ENCODE data around the gene MARCHF10. TPM values are rescaled to one million over a fixed set of nuclear protein-coding genes. Genes with fewer than 3 reads are reported as not detected.
"Not testable (repeated sequence)": the region's sequence is repeated elsewhere in the genome, so short reads cannot be mapped to it uniquely, and the experiment has no call there.

MARCHF10 gene
- total RNA-seq, 2 experiments from 2014 or later: not detected

DNA sequence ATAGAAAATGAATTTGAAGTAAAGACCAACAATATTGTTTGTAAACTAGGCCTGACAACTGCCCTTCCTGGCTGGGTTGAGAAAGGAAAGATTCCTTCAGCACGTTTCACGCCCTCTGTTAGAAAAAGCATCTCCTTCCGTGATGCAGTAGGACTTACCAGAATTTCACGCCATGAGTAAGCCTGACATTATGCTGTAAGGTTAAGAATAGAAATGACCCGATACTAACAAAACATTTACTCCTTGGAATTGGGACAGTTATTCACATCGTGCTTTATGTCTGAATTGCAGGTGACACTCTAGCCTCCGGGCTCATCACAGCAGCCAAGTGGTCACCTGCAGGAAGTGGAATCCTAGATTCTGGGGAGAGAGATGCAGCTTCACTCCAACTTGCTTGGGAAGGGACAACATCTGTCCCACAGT lies 17.5 kb downstream of the MARCHF10 start:
- POLR2A ChIA-PET: no interaction called here

DNA sequence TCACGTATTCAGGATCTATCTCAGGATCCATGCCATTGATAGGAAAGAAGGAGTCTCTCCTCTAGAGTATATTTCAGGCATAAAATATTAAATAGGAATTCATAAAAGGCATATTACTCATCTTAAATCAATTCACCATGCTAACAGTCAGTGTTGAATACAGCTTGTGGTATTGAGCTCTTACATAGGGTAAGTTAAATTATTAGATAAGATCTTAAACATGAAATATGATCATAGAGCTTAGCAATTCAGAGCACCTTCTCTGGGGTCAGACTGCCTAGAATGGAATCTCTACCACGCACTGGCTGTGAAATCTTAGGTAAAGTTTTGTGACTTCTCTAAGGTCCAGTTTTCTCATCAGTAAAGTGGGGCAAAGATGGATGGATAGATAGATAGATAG lies 20.7 kb downstream of the MARCHF10 start:
- TF ChIP-seq, protein P1, sequence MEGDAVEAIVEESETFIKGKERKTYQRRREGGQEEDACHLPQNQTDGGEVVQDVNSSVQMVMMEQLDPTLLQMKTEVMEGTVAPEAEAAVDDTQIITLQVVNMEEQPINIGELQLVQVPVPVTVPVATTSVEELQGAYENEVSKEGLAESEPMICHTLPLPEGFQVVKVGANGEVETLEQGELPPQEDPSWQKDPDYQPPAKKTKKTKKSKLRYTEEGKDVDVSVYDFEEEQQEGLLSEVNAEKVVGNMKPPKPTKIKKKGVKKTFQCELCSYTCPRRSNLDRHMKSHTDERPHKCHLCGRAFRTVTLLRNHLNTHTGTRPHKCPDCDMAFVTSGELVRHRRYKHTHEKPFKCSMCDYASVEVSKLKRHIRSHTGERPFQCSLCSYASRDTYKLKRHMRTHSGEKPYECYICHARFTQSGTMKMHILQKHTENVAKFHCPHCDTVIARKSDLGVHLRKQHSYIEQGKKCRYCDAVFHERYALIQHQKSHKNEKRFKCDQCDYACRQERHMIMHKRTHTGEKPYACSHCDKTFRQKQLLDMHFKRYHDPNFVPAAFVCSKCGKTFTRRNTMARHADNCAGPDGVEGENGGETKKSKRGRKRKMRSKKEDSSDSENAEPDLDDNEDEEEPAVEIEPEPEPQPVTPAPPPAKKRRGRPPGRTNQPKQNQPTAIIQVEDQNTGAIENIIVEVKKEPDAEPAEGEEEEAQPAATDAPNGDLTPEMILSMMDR (IDR thresholded peaks at IDR 0.05): no peak
- Mint-ChIP-seq H3K27ac (no peak overlapping the region), H3K4me3 (no peak overlapping the region), H3K36me3 (ENCODE audit: low read depth) (no peaks in the 10 kb centered on the region), H3K9me3 (peaks cover 3% of the 10 kb centered on the region), H3K4me1 (ENCODE audit: low read depth) (no peaks in the 10 kb centered on the region), H3K27me3 (peaks cover 8% of the 10 kb centered on the region)
- CTCF ChIA-PET: no interaction called here
- no peak overlapping the region for H3K27ac ChIP-seq (ENCODE audit: low read depth in 1 of 2, low read length in 2 of 2)
- POLR2A ChIA-PET: interaction anchor here (0.6 kb wide), 1 partner anchor 613 kb away, joined by 3 read pairs; no protein-coding TSS in a partner anchor
- DNase-seq (no peak), ATAC-seq (ENCODE audit: poor library complexity) (no peak)
- no peaks in the 10 kb centered on the region for H3K4me1 ChIP-seq (ENCODE audit: insufficient read depth, low read length)
- no peak overlapping the region for H3K4me3 ChIP-seq (ENCODE audit: low read length)
- H3K9me3 ChIP-seq (ENCODE audit: control insufficient read depth in 1 of 2, insufficient read depth in 1 of 2, low read length in 2 of 2): peaks cover 0 to 4% of the 10 kb centered on the region in 2 experiments
- H3K36me3 ChIP-seq (ENCODE audit: insufficient read depth, low read length): no peaks in the 10 kb centered on the region
- intact Hi-C loops (cut with DNase I, micrococcal nuclease): no loop called here
- H3K27me3 ChIP-seq (ENCODE audit: control insufficient read depth in 1 of 2, insufficient read depth in 2 of 2, low read length in 2 of 2): peaks cover 0 to 3% of the 10 kb centered on the region in 2 experiments

More for the DNA sequence above, 17.5 kb downstream of the MARCHF10 start:
- DNase-seq (no peak), ATAC-seq (ENCODE audit: poor library complexity) (no peak)
- H3K27ac ChIP-seq (ENCODE audit: low read depth in 1 of 2, low read length in 2 of 2): no peak overlapping the region
- no peak overlapping the region for H3K4me3 ChIP-seq (ENCODE audit: low read length)
- H3K27ac Mint-ChIP-seq: no peak overlapping the region
- peaks cover 5% of the 10 kb centered on the region for H3K27me3 Mint-ChIP-seq
- H3K9me3 Mint-ChIP-seq: peaks cover 3% of the 10 kb centered on the region
- H3K36me3 Mint-ChIP-seq (ENCODE audit: low read depth): no peaks in the 10 kb centered on the region
- peaks cover 15% of the 10 kb centered on the region for H3K4me1 Mint-ChIP-seq (ENCODE audit: low read depth)
- no peak overlapping the region for H3K4me3 Mint-ChIP-seq
- H3K9me3 ChIP-seq (ENCODE audit: control insufficient read depth in 1 of 2, insufficient read depth in 1 of 2, low read length in 2 of 2): peaks cover 0 to 16% of the 10 kb centered on the region in 2 experiments
- peaks cover 0 to 2% of the 10 kb centered on the region in 2 experiments for H3K27me3 ChIP-seq (ENCODE audit: control insufficient read depth in 1 of 2, insufficient read depth in 2 of 2, low read length in 2 of 2)
- intact Hi-C loops (cut with DNase I, micrococcal nuclease): loop anchor here in 1 of 2 experiments (10.0 kb wide), 1 partner anchor 64 kb away; no protein-coding TSS in a partner anchor
- H3K36me3 ChIP-seq (ENCODE audit: insufficient read depth, low read length): no peaks in the 10 kb centered on the region
- TF ChIP-seq, protein P1 (IDR thresholded peaks at IDR 0.05): no peak
- H3K4me1 ChIP-seq (ENCODE audit: insufficient read depth, low read length): peaks cover 4% of the 10 kb centered on the region
- CTCF ChIA-PET: no interaction called here

DNA sequence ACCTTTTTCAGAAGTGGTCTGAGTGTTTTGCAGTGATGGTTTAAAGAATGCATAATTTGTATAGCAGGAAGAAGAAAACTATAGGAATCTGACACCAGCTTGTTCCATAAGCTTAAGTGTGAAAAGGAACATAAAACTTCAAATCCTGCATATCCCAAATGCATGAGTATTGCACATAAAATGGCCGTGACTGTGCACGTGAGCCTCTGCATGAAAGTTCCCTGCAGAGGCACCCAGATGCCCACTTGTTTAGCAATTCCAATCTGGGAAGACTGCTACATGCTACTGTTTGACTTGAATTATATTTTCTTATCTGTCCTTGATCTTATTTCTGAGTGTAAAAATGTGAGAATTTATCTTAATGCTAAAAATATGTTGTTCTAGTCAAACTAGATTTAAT lies 21.5 kb downstream of the MARCHF10 start:
- Histone ChIP-seq H3K9me3 (ENCODE audit: control insufficient read depth in 1 of 2, insufficient read depth in 1 of 2, low read length in 2 of 2) (peaks cover 0 to 6% of the 10 kb centered on the region in 2 experiments), H3K27me3 (ENCODE audit: control insufficient read depth in 1 of 2, insufficient read depth in 2 of 2, low read length in 2 of 2) (peaks cover 0 to 3% of the 10 kb centered on the region in 2 experiments), H3K27ac (ENCODE audit: low read depth in 1 of 2, low read length in 2 of 2) (no peak overlapping the region), H3K4me1 (ENCODE audit: insufficient read depth, low read length) (no peaks in the 10 kb centered on the region), H3K36me3 (ENCODE audit: insufficient read depth, low read length) (no peaks in the 10 kb centered on the region), H3K4me3 (ENCODE audit: low read length) (no peak overlapping the region)
- H3K9me3 Mint-ChIP-seq: peaks cover 3% of the 10 kb centered on the region
- no peak overlapping the region for H3K27ac Mint-ChIP-seq
- ChIA-PET CTCF (no interaction called here), POLR2A (interaction anchor here (0.6 kb wide), 1 partner anchor 188 kb away, joined by 5 read pairs; no protein-coding TSS in a partner anchor)
- H3K27me3 Mint-ChIP-seq: peaks cover 8% of the 10 kb centered on the region
- no peak overlapping the region for H3K4me3 Mint-ChIP-seq
- TF ChIP-seq, protein P1 (IDR thresholded peaks at IDR 0.05): no peak
- no peaks in the 10 kb centered on the region for H3K4me1 Mint-ChIP-seq (ENCODE audit: low read depth)
- intact Hi-C loops (cut with DNase I, micrococcal nuclease): no loop called here
- H3K36me3 Mint-ChIP-seq (ENCODE audit: low read depth): no peaks in the 10 kb centered on the region
- ATAC-seq (ENCODE audit: poor library complexity) (no peak), DNase-seq (no peak)

DNA sequence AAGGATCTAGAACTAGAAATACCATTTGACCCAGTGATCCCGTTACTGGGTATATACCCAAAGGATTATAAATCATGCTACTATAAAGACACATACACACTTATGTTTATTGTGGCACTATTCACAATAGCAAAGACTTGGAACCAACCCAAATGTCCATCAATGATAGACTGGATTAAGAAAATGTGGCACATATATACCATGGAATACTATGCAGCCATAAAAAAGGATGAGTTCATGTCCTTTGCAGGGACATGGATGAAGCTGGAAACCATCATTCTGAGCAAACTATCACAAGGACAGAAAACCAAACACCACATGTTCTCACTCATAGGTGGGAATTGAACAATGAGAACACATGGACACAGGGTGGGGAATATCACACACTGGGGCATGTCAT lies 22.1 kb downstream of the MARCHF10 start:
- H3K27me3 Mint-ChIP-seq; H3K9me3 ChIP-seq (ENCODE audit: control insufficient read depth in 1 of 2, insufficient read depth in 1 of 2, low read length in 2 of 2); DNase-seq; H3K4me3 ChIP-seq (ENCODE audit: low read length); H3K27ac Mint-ChIP-seq; H3K4me3 Mint-ChIP-seq; intact Hi-C loops (cut with DNase I, micrococcal nuclease); H3K27ac ChIP-seq (ENCODE audit: low read depth in 1 of 2, low read length in 2 of 2); ATAC-seq (ENCODE audit: poor library complexity); H3K4me1 ChIP-seq (ENCODE audit: insufficient read depth, low read length); H3K36me3 Mint-ChIP-seq (ENCODE audit: low read depth); H3K9me3 Mint-ChIP-seq; H3K27me3 ChIP-seq (ENCODE audit: control insufficient read depth in 1 of 2, insufficient read depth in 2 of 2, low read length in 2 of 2); H3K4me1 Mint-ChIP-seq (ENCODE audit: low read depth); CTCF ChIA-PET; H3K36me3 ChIP-seq (ENCODE audit: insufficient read depth, low read length): not testable (repeated sequence)
- POLR2A ChIA-PET: interaction anchor here (0.6 kb wide), 1 partner anchor 189 kb away, joined by 5 read pairs; no protein-coding TSS in a partner anchor
